CD4-positive, alpha-beta T cell treated with Interferon alpha-2 for 1 hour (primary cell): ENCODE results near the gene CX3CR1.
A peak's percentile ranks its signal among the peaks of the same experiment; 100 is the strongest.
"Not testable (repeated sequence)": the region's sequence is repeated elsewhere in the genome, so short reads cannot be mapped to it uniquely, and the experiment has no call there.

Source experiments
- DNase-seq, 2 donors: peaks; one replicate each; pipeline ENCODE4 v3.0.0-alpha.2; 2020 to 2022

CX3CR1 gene

DNA sequence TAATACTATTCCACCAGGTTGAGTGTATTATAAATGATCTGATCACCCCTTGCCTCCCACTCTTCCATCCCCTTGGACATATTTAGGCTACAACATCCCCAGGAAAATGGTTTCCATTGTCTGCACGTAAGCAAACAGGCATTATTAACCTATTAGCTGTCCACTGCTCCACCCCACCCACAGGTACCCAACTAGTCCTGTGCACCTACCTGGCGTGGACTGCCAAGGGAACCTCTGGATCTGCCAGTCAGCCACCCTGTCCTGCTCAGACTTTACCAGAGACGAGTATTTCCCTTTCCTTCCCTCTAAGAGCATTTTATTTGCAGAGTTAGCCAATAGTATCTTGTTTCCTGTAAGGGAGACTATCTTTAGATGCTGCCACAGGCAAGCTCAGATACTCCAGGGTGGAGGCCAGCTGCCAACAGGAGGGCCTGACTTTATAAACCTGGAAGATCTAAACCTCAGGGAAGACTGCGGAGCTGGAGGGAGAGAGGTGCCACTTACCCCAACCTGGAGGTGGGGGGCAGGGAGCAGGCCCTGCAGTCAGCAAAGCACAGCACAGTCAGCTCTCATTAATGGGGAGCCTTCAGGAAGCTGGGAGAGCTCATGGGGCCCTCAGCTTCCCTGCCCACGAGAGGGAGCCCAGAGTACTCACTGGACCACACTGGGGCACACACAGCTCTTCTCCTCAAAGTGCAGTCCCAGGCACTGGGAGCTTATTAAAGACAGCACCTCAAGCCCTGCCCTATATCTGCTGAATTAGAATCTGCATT lies at the start of gene CX3CR1:
TSS of gene CX3CR1 (minus strand) at position 292 of the 773 bp plus-strand sequence. CDS start 13,527 bp downstream, outside the sequence.
- DNase-seq, result no peak

DNA sequence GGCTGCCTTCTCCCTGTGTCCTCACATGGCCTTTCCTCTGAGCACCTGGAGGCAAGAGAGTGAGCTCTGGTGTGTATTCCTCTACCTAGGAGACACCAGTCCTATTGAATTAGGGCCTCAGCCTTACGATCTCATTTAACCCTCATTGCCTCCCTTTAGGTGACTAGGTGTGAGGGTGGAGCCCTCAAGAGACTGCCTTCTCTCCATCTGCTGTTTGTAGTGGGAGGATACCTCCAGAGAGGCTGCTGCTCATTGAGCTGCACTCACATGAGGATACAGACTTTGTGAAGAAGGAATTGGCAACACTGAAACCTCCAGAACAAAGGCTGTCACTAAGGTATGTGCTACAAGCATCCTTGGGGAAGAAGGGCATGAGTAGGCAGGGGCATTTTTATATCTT lies 49.7 kb upstream of the CX3CR1 start, which contains the start of gene CCR8:
TSS of gene CCR8 (plus strand) at position 217 of the 400 bp plus-strand sequence. CDS start 2,623 bp downstream, outside the sequence.
- DNase-seq, result peak in 1 of 2 donors; percentile 30

GRCh38 chr3:39327746-39328349 lies 48.0 kb upstream of the CX3CR1 start:
- DNase-seq, result peak in 1 of 2 donors; percentile 55

- DNase-seq, result no peak
Measured at GRCh38 chr3:39327053-39327745, 47.4 kb upstream of the CX3CR1 start.

DNA sequence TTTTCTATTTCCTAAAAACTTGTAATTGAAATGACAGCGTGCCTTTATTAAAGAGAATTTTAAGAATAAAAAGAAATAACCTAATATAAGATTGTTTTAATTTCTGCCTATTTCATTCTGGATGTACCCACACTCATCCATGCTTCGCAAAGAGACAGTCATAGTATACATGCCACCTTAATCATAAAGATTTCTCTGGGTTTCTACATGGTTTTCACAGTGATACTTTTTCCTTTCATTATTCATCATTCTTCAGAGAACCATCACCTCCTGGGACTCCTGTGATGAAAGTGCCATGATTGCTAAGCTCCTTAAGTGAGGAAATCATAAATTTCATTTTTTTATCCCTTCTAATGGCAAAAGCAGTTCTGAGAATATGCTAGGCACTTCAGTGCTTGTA lies 45.4 kb upstream of the CX3CR1 start:
- no peak for DNase-seq

DNA sequence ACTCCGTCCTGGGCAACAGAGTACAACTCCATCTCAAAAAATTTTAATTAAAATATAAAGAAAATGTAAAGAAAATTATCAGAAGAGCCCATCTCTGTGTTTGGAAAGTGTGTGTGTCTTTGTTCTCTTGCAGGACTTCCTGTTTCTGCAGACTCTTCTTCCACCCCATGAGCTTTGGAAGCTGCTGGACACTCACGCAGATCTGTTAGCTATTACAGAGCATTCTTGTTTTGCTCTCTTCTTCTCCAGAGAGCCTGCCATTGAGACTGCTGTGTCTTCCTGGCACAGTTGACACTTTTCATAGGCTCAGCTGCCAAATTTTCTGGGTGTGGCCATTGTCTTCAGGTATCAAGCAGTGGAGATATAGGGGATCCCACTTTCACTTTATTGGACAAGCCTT lies 43.7 kb upstream of the CX3CR1 start:
- DNase-seq, result no peak

- DNase-seq, result no peak
Measured at GRCh38 chr3:39322936-39323335, 43.1 kb upstream of the CX3CR1 start.

DNA sequence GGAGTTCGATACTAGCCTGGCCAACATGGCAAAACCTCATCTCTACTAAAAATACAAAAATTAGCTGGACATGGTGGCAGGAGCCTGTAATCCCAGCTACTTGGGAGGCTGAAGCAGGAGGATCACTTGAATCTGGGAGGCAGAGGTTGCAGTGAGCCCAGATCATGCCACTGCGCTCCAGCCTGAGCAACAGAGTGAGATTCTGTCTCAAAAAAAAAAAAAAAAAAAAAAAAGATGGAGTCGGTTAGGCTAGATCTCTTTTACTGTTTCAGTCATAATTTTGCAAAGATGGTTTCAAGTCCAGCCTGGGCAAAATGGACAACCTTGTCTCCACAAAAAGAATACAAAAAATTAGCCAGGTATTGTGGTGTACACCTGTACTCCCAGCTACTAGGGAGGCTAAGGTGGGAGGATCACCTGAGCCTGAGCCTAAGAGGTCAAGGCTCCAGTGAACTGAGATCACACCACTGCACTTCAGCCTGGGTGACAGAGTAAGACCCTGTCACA lies 42.4 kb upstream of the CX3CR1 start:
- not testable (repeated sequence) for DNase-seq

- DNase-seq, result not testable (repeated sequence)
Measured at GRCh38 chr3:39321574-39321983, 41.7 kb upstream of the CX3CR1 start.

- DNase-seq, result no peak
Measured at GRCh38 chr3:39319249-39319648, 39.4 kb upstream of the CX3CR1 start.

DNA sequence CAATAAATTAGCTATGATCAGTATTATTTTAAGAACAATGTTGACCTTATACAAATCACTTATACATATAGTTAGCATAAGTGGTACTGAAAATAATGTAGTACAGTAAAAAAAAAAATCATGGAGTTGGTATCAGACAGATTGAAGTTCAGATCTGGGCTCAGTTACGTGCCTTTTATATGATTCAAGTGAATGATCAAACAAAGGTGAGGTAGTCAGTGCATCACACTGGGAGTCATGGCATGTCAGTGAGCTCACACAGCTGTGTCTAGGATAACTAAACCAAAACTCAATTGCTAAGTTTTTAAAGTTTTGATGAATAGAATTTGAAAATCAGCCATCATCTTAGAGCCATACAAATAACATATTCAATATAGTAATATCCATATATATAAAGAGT lies 38.5 kb upstream of the CX3CR1 start:
- DNase-seq, result no peak

DNA sequence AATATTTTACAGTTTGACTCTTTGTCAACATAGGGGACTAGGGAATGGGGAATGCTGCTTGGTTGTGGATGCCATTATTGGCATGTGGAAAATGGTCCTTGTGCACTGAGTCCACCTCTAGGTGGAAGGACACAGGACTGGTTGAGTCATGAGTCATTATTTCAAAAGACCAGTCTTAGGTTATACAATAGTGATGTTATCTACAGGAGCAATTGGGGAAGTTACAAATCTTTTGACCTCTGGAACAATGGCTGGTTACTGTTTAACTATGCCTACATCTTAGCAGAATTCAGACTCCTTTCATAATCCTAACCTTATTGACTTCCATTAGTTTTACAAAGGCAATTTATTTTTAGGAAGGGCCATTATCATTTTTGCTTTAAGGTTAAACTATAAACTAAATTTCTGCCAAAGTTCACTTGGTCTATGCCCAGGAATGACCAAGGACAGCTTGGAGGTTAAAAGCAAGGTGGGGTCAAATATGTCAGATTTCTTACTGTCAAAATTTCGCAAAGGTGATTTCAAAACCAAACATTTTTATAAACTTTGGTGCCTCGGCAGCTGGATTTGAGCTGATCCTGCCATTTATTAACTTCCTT lies 37.8 kb upstream of the CX3CR1 start:
- DNase-seq, result no peak

GRCh38 chr3:39315420-39315819 lies 35.6 kb upstream of the CX3CR1 start:
- DNase-seq, result no peak

DNA sequence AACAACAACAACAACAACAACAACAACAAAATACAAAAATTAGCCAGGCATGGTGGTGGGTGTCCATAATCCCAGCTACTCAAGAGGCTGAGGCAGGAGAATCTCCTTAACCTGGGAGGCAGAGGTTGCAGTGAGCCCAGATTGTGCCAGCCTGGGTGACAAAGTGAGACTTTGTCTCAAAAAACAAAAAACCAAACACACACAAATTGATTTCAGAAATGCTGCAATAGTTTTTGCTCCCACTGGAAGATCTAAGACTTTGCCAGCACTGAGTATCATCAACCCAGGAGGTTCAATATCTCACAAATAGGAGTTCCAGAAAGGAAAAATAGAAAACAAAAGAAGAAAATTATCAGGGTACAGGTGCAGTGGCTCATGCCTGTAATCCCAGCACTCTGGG lies 33.5 kb upstream of the CX3CR1 start:
- no peak for DNase-seq

- DNase-seq, result no peak
Measured at GRCh38 chr3:39302178-39302577, 22.3 kb upstream of the CX3CR1 start.

DNA sequence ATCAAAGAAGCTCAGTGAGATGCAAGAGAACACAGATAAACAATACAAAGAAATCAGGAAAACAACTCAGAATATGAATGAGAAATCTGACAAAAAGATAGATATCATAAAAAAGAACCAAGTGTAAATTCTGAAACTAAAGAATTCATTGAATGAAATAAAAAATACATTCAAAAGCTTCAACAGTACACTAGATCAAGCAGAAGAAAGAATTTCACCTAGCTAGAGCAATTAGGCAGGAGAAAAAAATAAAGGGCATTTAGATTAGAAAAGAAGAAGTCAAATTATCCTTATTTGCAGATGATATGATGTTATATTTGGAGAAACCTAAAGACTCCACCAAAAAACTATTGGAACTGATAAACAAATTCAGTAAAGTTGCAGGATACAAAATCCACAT lies 19.4 kb upstream of the CX3CR1 start:
- DNase-seq, result no peak

DNA sequence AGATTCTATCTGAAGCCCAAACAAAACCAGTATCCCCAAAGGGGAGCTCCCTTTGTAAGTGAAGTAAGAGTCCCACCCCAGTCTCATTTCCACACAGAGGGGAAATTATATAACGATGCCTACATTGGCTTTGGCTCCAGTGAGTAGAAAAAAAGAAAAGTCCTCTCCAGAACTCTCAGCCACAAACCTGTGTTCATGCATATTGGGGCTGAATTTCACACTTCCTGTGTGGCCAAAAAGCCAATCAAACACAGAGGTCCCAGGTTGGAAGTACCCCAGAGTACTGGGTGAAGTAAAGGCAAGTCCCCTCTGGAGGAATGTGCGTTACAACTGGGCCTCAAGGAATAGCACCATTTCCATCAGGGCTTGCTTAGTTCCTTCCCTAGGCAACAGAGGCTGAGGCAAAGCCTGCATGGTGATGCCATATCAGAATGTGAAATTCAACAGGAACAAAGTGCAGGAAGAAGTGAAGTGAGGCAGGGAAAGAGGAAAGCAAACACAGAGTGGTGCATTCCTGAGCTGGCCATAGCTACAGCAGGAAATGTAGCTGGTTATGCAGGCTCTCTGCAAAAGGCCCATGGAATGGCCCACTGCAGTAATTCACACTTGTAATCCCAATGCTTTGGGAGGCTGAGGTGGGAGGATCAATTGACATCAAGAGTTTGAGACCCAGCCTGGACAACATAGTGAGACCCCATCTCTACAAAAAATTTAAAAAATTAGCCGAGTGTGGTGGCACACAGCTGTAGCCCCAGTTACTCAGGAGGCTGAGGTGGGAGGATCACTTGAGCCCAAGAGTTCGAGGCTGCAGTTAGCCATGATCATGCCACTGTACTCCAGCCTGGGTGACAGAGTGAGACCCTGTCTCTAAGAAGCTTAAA lies 16.6 kb upstream of the CX3CR1 start:
- DNase-seq, result no peak

DNA sequence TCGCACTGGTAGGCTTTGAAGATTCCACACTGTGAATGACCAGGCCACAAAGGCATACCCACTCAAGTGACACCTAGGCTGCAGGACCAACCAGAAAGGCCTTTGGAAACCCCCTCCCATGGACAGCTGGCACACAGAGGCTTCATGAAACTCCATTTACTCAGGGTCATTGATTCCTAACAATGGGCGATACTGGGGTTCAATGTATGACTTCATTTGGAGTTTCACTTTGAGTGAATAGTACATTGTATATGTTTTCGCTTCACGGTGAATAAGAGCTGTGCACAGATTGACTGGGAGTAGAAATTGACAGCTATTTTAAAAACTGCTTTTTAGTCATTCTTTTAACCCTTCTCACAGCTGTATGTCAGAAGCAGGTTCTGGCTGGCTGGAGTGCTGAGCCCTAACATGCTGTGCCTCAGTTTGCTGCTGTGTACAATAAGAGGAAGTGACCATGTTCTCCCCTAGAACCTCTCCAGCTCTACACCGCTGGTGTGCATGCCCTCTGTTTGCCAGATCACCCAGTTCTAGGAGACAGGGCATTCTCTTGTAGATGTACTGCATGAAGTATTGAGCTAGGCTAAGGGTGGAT lies 15.4 kb upstream of the CX3CR1 start:
- DNase-seq, result no peak

DNA sequence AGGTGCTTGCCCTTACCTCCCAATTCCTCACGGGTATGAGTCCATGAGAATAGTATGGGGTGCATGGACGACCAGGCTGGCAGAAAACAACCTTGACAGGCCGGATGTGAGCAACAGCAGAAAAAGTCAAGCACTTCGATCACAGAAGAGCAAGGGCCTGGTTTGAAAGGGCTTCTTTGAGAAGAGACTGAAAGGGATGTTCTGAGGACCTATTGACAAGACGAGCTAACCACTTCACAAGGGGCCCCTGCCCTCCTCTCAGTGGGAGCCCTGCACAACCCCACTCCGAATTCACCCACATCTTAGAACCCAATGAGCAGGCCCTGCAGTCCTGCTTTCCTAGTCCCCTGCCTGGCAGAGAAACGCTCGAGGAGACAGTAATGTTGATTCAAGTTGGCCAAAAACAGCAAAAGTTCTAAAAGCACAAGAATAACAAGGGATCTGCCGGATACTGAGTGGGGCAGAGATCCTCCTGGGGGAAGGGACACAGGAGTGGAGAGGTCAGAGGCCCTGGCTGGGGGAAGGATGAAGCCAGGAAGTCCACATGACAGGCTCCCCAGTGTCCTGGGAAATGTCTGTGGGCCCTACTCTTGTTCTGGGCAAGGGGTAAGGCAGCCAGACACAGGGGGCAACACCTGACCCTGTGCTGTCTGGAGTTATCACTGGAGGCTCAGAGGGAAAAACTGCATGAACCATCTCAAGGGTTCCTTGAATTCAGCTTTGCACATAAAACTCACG lies 14.8 kb upstream of the CX3CR1 start:
- DNase-seq, result no peak

GRCh38 chr3:39292961-39293360 lies 13.1 kb upstream of the CX3CR1 start:
- no peak for DNase-seq

GRCh38 chr3:39291903-39292329 lies 12.1 kb upstream of the CX3CR1 start:
- DNase-seq, result peak; percentile 71 to 78
